GF-D8 (cell line): ENCODE data around the gene ZBTB16.

Experiments
- DNase-seq: peaks from one replicate; lab custom pipeline; 2025; lab: John Stamatoyannopoulos, UW

The ZBTB16 gene

GRCh38 chr11:114209904-114210303 lies 150.4 kb downstream of the ZBTB16 start:
- no peak for DNase-seq

GRCh38 chr11:114211444-114212121 lies 152.1 kb downstream of the ZBTB16 start:
- no peak for DNase-seq

DNA sequence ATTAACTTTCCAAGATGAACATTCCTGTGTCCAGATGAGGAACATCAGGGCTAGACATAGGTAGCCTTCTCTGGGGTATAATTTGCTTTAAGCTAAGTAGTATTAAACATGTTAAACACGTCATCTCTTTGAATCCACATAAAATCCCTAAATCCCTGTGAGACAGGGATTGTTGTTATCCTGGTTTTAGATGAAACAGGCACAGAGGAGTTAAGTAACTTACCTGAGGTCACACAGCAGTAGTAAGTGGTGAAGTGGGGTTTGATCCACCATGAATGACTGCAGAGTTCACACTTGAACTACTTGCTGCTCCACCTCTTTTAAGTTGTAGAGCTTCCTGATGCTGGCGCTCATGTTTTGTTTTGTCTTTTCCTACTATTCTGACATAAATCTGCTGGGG lies 154.1 kb downstream of the ZBTB16 start:
- no peak for DNase-seq

DNA sequence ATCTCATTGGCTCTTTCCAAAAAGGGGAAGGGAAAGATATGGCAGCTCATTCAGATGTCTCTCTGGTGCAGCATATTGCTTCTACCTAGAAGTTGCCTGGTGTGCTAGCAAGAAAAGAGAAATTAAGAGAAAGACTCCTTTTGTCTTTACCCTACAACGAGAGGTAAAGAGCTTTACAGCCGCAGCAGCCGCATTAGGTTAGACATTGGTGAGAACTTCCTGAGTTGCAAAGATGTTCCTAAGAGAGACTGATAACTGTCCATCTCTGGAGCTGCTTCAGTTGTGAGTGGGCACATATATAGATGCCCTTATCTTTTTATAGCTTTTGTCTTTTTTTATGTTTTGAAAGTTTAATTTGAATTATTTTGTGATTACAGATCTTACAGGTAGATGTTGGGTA lies 155.9 kb downstream of the ZBTB16 start:
- DNase-seq, result peak; percentile 79

- peak; percentile 100 for DNase-seq
Measured at GRCh38 chr11:114215871-114216795, 156.6 kb downstream of the ZBTB16 start.

DNA sequence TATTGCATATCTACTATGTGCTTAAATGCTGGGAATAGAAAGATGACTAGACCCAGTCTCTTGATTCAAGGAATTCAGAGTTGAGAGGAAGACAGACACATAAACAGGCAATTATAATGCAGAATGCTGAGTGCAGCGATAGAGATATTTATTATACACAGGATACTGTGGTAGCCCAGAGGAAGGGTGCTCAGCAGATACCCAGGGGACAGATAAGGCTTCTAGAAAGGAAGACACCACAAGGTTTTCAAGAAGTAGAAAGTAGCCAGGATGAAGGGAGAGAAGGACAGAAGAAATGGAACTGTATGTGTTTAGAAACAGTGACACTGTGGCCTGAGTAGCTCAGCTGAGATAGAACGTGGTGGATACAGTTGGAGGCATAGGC lies 157.3 kb downstream of the ZBTB16 start:
- DNase-seq, result peak; percentile 100

- DNase-seq, result no peak
Measured at GRCh38 chr11:114218508-114218907, 159.0 kb downstream of the ZBTB16 start.

DNA sequence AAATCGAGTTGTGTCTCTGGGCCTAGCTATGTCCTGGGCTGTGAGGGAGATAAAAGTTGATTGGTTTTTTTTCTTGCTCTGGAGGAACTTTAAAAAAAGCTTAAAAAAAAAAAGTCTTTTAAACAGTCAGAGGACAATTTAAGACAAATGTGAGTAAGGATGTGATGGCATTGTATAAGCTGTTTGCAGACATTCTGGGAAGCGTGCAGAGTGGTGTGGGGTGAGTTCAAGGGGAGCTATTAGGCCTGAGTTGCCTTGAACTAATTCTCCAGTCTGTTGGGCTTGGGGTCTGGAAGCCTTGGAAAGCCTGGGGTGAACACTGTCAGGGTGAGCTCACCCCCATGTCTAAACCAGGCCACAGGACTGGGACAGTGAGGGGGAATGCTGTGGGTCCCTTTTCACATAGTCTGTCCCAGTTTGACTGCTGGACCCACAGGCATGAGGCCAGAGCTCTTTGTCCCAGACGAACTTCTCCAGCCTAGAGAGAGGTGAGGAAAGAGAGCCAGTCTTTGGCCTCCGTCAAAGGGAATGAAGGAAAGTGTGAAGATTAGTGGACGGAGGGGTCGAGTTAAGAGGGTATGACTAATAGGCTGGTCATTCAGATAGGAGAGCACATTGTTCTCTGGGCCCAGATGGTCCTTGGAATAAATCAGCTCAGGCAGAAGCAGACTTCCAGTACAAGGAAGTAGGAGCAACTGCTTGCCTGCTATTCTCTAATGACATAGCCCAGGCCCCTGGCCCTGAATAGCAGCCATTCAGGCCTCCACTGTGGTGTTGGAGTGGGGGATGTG lies 160.2 kb downstream of the ZBTB16 start:
- no peak for DNase-seq

DNA sequence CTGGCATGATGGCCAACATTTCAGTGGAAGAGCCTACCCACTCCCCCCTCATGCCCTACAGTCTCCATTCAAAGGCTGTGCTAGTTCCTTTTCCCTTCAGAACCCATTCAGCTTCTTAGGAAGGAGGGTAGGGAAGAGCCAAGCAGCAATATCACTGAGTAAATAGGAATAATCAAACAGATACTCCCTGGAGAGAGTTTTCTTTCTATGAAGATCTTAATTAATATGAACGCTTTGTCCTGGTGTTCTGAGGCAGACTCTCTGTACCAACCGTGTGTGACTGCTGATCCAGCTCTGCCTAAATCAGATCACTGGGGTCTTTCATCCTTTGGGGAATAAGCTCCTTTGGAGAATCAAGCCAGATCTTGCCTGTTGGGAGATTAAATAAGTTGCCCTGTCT lies 161.5 kb downstream of the ZBTB16 start:
- DNase-seq, result no peak

DNA sequence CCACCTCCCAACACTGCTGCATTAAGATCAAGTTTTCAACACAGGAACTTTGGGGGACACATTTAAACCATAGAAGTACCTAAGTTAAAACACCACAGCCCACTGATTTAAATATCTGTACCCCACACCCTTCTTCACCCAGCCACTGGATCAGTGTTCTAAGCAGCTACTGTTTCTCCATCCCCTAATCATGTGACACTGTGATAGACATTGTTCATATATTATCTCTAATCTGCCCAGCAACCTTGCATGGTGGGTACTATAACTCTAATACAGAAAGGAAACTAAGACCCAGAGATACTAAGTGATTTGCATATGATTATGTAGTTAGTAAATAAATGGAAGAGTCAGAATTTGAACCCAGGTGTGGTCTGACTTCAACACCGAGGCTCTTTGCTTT lies 166.2 kb downstream of the ZBTB16 start:
- no peak for DNase-seq

DNA sequence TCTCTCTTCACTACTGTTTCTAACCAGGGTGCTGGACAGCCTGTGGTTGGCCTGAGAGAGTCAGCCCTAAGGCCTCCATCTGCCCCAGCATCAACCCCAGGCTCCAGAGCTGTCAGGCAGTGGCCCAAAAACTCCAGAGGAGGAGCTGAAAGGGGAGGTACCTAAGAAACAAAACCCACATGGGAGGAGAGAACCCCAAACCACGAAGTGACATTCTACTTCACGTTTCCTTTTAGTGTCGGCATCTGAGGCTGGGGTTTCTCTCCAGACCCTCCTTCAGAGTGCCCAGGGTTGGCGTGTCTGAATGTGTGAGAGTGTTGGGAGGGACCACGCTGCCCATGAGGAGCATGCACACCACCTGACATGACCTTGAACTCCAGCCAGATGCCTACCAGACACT lies 166.8 kb downstream of the ZBTB16 start:
- no peak for DNase-seq

DNA sequence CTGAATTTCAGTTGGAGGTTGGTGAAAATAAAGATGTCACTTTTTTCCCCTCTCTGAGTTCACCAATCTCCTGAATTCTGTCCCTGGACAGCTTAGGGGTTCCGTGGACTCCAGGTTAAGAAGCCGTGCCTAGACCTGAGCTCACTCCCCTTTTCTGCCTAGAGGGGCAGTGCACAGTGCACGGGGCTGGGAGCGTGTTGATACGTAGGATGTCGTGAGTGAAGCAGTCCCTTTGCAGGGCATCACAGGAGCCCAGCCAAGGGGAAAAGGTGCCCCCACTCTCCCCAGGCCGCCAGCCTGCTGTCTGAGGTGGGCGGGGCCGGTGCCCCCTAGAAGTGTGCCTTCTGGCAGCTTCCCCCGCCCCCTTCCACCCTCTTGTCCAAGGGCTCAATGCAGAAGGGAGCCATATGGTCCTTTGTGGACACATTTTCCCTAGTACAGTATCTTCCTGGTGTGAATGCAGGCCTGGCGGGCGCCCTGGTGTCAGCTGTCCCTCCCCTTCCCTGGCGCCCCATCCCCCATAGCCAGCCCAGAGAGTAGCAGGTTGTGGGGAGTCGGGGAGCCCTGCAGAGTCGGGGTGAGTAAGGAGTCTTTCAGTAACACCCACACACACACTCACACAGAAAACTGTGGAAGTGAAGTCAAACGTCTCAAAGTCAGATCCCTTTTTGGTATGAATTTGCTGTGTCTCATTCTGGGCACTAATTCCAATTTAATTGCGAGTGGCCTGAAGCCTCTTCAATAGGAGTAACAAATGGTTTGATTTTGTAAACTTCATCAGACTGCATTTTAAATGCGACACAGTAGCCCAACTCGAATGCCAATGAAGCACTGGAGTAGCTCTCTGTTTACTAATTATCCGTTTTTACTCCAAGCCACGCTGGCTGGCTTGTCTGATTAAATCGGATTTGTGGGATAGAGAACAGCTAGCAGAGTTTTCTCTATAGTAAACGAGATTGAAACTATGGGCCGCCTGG lies 169.2 kb downstream of the ZBTB16 start:
- no peak for DNase-seq

- DNase-seq, result no peak
Measured at GRCh38 chr11:114230031-114230704, 170.7 kb downstream of the ZBTB16 start.

- DNase-seq, result no peak
Measured at GRCh38 chr11:114232400-114233059, 173.0 kb downstream of the ZBTB16 start.

DNA sequence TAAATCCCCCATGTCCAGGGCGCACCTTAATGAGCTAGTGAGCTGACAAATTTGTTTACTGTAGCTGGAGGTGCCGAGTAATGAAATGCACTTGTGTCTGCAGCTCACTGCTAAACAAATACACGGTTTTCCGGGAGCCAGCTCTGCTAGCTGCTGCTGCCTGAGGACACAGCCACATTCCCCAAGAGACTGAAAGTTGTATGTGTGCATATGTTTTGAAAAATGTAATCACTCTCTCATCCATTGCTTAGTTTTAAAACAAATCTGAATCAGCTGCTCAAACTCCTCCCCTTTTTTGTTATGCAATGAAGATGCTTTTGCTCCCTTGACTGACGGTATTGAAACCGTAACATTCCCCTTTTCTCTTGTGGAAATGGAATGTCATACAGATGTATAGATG lies 174.2 kb downstream of the ZBTB16 start:
- no peak for DNase-seq

GRCh38 chr11:114236829-114237228 lies 177.3 kb downstream of the ZBTB16 start:
- DNase-seq, result no peak

DNA sequence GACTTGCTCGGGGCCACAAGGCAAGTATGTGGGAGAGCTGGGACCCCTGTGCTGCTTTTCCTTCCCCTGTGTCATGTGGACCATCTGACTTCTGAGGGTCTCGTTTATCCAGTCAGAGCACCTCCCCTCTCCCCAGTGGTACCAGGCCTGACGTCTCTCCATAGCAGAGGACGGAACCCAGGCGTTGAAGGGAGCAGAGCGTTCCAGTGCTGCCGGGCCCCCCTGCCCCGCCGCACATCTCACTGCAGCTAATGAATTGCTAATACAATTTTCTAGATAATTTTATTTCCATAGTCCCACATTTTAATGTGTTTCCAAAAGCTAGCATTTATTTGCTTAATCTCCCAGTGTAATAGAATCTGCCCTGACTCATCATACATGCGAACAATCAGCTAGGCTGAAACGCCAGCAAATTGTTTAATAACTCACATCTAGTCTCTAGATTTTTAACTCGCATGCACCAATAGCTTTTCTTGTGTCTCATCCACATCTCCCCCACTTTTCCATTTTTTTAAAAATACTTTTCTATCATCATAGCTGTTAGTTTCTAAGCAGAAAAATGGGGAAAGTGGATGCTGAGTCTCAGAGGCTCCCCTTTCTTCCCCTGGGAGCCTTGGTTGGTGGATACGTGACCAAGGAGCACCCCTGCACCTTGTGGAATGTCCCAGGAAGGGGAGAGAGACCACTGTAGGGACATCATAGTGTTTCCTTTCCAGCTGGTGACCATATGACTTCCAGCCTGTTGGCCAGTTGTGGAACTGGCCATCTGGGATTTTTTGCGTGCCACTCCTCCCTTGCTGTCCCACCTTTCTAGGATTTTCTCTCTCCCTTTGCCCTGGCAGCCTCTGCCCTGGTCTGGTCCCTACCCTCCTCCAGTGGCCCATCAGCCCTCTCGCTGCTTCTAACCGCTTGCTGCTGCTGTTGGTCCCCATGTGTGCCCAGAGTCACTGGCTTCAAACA lies 178.1 kb downstream of the ZBTB16 start:
- DNase-seq, result no peak

DNA sequence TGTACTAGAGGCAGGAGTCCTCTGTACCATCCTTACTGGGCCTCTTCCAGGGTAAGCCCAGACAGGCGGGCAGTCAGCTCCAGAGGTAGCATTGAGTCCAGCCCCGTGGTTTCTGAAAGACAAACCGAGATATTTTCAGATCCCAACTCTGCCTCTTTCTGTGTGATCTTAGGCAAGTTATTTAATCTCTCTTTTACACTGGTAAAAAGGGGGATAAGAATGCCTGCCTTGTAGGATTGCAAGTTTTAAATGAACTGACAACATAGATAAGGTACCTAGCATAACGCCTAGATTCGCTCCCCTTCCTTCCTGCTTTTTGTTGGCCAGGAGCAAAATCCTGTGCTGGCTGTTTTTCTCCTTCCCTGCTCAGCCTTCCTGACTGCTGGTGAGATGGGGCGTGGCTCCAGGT lies 180.2 kb downstream of the ZBTB16 start:
- DNase-seq, result no peak

DNA sequence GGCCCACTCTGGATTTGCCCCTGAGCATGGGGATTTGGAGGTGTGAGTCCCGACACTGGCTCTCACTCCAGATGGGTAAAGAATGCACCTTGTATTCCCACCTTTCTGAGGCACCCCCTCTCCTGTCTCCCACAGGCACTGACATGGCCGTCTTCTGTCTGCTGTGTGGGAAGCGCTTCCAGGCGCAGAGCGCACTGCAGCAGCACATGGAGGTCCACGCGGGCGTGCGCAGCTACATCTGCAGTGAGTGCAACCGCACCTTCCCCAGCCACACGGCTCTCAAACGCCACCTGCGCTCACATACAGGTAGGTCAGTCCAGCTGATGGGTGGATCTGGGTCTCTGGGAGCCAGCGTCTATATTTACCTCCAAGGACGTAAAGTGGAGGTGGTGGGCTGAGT lies 182.5 kb downstream of the ZBTB16 start:
- no peak for DNase-seq
